HEK293 (cell line): ENCODE measurements around the gene RFX4.

Experiments used
- CTCF ChIA-PET: fragments of 350-600 bp; formaldehyde crosslinking; extraction: SDS; loops from one replicate; lab custom pipeline; 2021; ENCODE audit warnings: antibody characterized with exemption; lab: Yijun Ruan, JAX
- POLR2A ChIA-PET: fragments of 300-600 bp; formaldehyde crosslinking; extraction: SDS; loops from one replicate; lab custom pipeline; 2020; ENCODE audit warnings: antibody characterized with exemption, inconsistent platforms; lab: Yijun Ruan, JAX
- H3K27ac ChIP-seq: fragments of 200-500 bp; sonication (Bioruptor generic); 2 replicates; pipeline ENCODE4 v1.5.1; 2014; ENCODE audit warnings: low read depth, low read length, control low read depth, inconsistent platforms; ENCODE audit errors: extremely low read depth
- H3K36me3 ChIP-seq, 2 experiments: fragments of 200-500 bp in 1 of 2; sonication (Bioruptor generic) in 1 of 2; 1 replicate in 1 of 2; 2 replicates in 1 of 2; pipeline ENCODE4 v1.5.1; 2014 to 2017; ENCODE audit warnings: inconsistent platforms in 2 of 2, low read length in 2 of 2; ENCODE audit not compliant: control insufficient read depth in 2 of 2, insufficient read depth in 1 of 2
- H3K4me1 ChIP-seq: fragments of 200-500 bp; sonication (Bioruptor generic); 2 replicates; pipeline ENCODE4 v1.5.1; 2014; ENCODE audit warnings: mild to moderate bottlenecking, low read length, inconsistent platforms; ENCODE audit not compliant: control insufficient read depth, insufficient read depth
- H3K4me3 ChIP-seq: 2 replicates; pipeline ENCODE4 v1.5.1; 2011; ENCODE audit warnings: low read depth, mild to moderate bottlenecking, control low read depth, low read length, moderate library complexity
- H3K9me3 ChIP-seq: fragments of 200-500 bp; sonication (Bioruptor generic); 2 replicates; pipeline ENCODE4 v1.5.1; 2014; ENCODE audit warnings: low read depth, low read length, inconsistent platforms; ENCODE audit not compliant: control insufficient read depth, insufficient read depth
- GLI4 ChIP-seq: fragments of 450-650 bp; formaldehyde crosslinking; IDR thresholded peaks from 2 replicates; pipeline ENCODE4 v1.5.1; 2016; ENCODE audit warnings: missing biosample characterization, missing genetic modification characterization
- MZF1 ChIP-seq: fragments of 450-650 bp; formaldehyde crosslinking; IDR thresholded peaks from 2 replicates; pipeline ENCODE4 v1.5.1; 2017; ENCODE audit warnings: missing biosample characterization, missing genetic modification characterization, borderline replicate concordance
- ZBTB21 ChIP-seq: fragments of 450-650 bp; formaldehyde crosslinking; IDR thresholded peaks from 2 replicates; pipeline ENCODE4 v1.5.1; 2017; ENCODE audit warnings: missing biosample characterization, missing genetic modification characterization
- ZFHX2 ChIP-seq: fragments of 450-650 bp; formaldehyde crosslinking; conservative IDR thresholded peaks from 2 replicates; pipeline ENCODE4 v1.5.1; 2016; ENCODE audit warnings: missing biosample characterization, missing genetic modification characterization
- ZNF148 ChIP-seq: fragments of 450-650 bp; formaldehyde crosslinking; IDR thresholded peaks from 2 replicates; pipeline ENCODE4 v1.5.0; 2017; ENCODE audit warnings: missing biosample characterization, missing genetic modification characterization, borderline replicate concordance
- ZNF175 ChIP-seq: fragments of 450-650 bp; formaldehyde crosslinking; IDR thresholded peaks from 2 replicates; pipeline ENCODE4 v1.5.1; 2016; ENCODE audit warnings: missing biosample characterization, missing genetic modification characterization
- ZNF18 ChIP-seq: fragments of 450-650 bp; formaldehyde crosslinking; IDR thresholded peaks from 2 replicates; pipeline ENCODE4 v1.5.1; 2016; ENCODE audit warnings: missing biosample characterization, missing genetic modification characterization
- ZNF341 ChIP-seq: fragments of 450-650 bp; formaldehyde crosslinking; IDR thresholded peaks from 2 replicates; pipeline ENCODE4; 2016; ENCODE audit warnings: low read depth, missing biosample characterization, missing genetic modification characterization
- ZNF366 ChIP-seq: fragments of 450-650 bp; formaldehyde crosslinking; conservative IDR thresholded peaks from 2 replicates; pipeline ENCODE4 v1.5.1; 2016; ENCODE audit warnings: missing biosample characterization, missing genetic modification characterization
- ZNF621 ChIP-seq: fragments of 450-650 bp; formaldehyde crosslinking; IDR thresholded peaks from 2 replicates; pipeline ENCODE4 v1.5.1; 2017; ENCODE audit warnings: missing biosample characterization, missing genetic modification characterization
- ZNF692 ChIP-seq: fragments of 450-650 bp; formaldehyde crosslinking; IDR thresholded peaks from 2 replicates; pipeline ENCODE4 v1.5.1; 2016; ENCODE audit warnings: missing biosample characterization, missing genetic modification characterization
- ZNF768 ChIP-seq: fragments of 450-650 bp; formaldehyde crosslinking; IDR thresholded peaks from 2 replicates; pipeline ENCODE4 v1.5.1; 2018; ENCODE audit warnings: missing biosample characterization, mild to moderate bottlenecking, missing genetic modification characterization
- ZNF791 ChIP-seq: fragments of 450-650 bp; formaldehyde crosslinking; IDR thresholded peaks from 2 replicates; pipeline ENCODE4 v1.5.1; 2016; ENCODE audit warnings: missing biosample characterization, missing genetic modification characterization

The RFX4 gene

GRCh38 chr12:106629797-106630659 lies 47.2 kb downstream of the RFX4 start:
- 0 out of 2 replicates have a peak, but pooled peaks have one; percentile 16 for TF ChIP-seq ZNF692
- TF ChIP-seq ZNF341 (tag by site-specific recombination), result no peak
- Histone ChIP-seq H3K9me3 (no peaks in the 10 kb centered on the region), H3K27ac (no peak overlapping the region), H3K4me1 (peaks cover 6% of the 10 kb centered on the region), H3K4me3 (no peak overlapping the region), H3K36me3 (no peaks in the 10 kb centered on the region)
- CTCF ChIA-PET, result interaction anchor here (0.5 to 0.7 kb wide), 3 partner anchors 54 to 490 kb away, joined by 3 read pairs; no protein-coding TSS in a partner anchor
- POLR2A ChIA-PET, result interaction anchor here (0.6 to 0.7 kb wide), 3 partner anchors 14 to 1394 kb away, joined by 3 to 8 read pairs (median 3); partner anchors contain the start of gene APPL2

- Histone ChIP-seq H3K4me3 (no peak overlapping the region), H3K9me3 (no peaks in the 10 kb centered on the region), H3K4me1 (peaks cover 6% of the 10 kb centered on the region), H3K36me3 (no peaks in the 10 kb centered on the region), H3K27ac (no peak overlapping the region)
- no peak for TF ChIP-seq ZBTB21 (tag by site-specific recombination)
- ChIA-PET CTCF (no interaction called here), POLR2A (no interaction called here)
Measured at GRCh38 chr12:106631150-106631549, 48.3 kb downstream of the RFX4 start.

GRCh38 chr12:106631797-106632196 lies 49.0 kb downstream of the RFX4 start:
- TF ChIP-seq ZNF768 (tag by site-specific recombination) (no peak), ZNF366 (tag by site-specific recombination) (no peak), ZNF621 (tag by site-specific recombination) (no peak), ZNF791 (tag by site-specific recombination) (no peak), GLI4 (no peak), ZNF175 (no peak), ZFHX2 (tag by site-specific recombination) (no peak), ZNF18 (tag by site-specific recombination) (no peak), MZF1 (no peak), ZNF148 (tag by site-specific recombination) (no peak)
- Histone ChIP-seq H3K4me3 (no peak overlapping the region), H3K9me3 (no peaks in the 10 kb centered on the region), H3K36me3 (no peaks in the 10 kb centered on the region), H3K4me1 (peaks cover 6% of the 10 kb centered on the region), H3K27ac (no peak overlapping the region)
- ChIA-PET POLR2A (no interaction called here), CTCF (no interaction called here)
